Activated CD8-positive, alpha-beta T cell treated with anti-CD3 and anti-CD28 coated beads, Interleukin-2, amount 10 ng/mL, durations not matched to agents 7 days and 5 days (primary cell): ENCODE data around the gene RERE. TPM values are rescaled to one million over a fixed set of nuclear protein-coding genes. Genes with fewer than 3 reads are reported as not detected.

ENCODE experiments used
- ATAC-seq: fragments of 150-1000 bp; cut with Tn5 transposase; one replicate; pipeline ENCODE4 v1.10.0; 2021; ENCODE audit warnings: moderate library complexity
- CTCF ChIA-PET: fragments of 350-600 bp; sonication (Branson Sonifier 250); formaldehyde crosslinking; loops from one replicate; lab custom pipeline; 2021; ENCODE audit warnings: antibody characterized with exemption; lab: Charles Lee
- POLR2A ChIA-PET: fragments of 350-600 bp; sonication (Branson Sonifier 250); formaldehyde crosslinking; loops from one replicate; lab custom pipeline; 2021; ENCODE audit warnings: antibody characterized with exemption; lab: Charles Lee
- DNase-seq: peaks from one replicate; pipeline ENCODE4 v3.0.0-alpha.2; 2020
- H3K27ac Mint-ChIP-seq: one replicate; pipeline ENCODE4 v1.8.0; 2021; ENCODE audit warnings: mild to moderate bottlenecking, mixed read lengths
- H3K27me3 Mint-ChIP-seq: one replicate; pipeline ENCODE4 v1.8.0; 2021; ENCODE audit warnings: low read depth, mixed read lengths
- H3K36me3 Mint-ChIP-seq: one replicate; pipeline ENCODE4 v1.8.0; 2021; ENCODE audit warnings: low read depth, mixed read lengths
- H3K4me1 Mint-ChIP-seq: one replicate; pipeline ENCODE4 v1.8.0; 2021; ENCODE audit warnings: low read depth, mixed read lengths
- H3K4me3 Mint-ChIP-seq: one replicate; pipeline ENCODE4 v1.8.0; 2021; ENCODE audit warnings: mild to moderate bottlenecking, mixed read lengths
- H3K9me3 Mint-ChIP-seq: one replicate; pipeline ENCODE4 v1.8.0; 2022; ENCODE audit warnings: mixed read lengths; ENCODE audit not compliant: insufficient read depth
- total RNA-seq, 2 experiments: library from RNA; stranded (reverse); gene quantifications; one replicate each; pipeline ENCODE4 v1.2.3, GENCODE V29; 2021

The RERE gene
- total RNA-seq, 2 experiments from 2014 or later = 37.4 to 44.7 TPM

DNA sequence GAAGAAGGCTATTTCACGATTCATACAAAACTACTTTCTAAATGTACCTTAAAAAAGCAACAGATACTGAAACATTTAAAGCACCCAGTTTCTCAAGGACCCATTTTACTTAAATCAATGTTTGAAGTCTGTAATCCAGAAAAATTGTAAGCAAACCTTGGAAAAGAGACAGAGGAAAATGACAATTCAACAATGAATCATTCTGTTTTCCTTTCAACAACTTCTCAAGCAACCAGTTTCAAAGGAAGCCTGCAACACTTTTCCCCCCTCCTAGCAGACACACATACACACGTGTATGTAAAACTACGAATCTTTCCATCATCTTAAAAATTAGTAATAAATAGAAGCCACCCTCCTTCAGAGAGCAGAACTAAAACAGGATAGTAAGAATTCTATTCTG is 1.2 kb downstream of the RERE start:
- Mint-ChIP-seq H3K36me3 (peaks cover 4% of the 10 kb centered on the region), H3K9me3 (no peaks in the 10 kb centered on the region), H3K27ac (peak overlapping the region; percentile 87), H3K4me1 (peaks cover 37% of the 10 kb centered on the region), H3K4me3 (peak overlapping the region; percentile 84), H3K27me3 (peaks cover 4% of the 10 kb centered on the region)
- ATAC-seq (no peak), DNase-seq (no peak)
- ChIA-PET POLR2A (interaction anchor here (2.1 kb wide), 1 partner anchor 113 kb away, joined by 8 read pairs; no protein-coding TSS in a partner anchor), CTCF (interaction anchor here (1.2 to 2.6 kb wide), 4 partner anchors 9 to 189 kb away, joined by 3 to 16 read pairs (median 6); no protein-coding TSS in a partner anchor)

DNA sequence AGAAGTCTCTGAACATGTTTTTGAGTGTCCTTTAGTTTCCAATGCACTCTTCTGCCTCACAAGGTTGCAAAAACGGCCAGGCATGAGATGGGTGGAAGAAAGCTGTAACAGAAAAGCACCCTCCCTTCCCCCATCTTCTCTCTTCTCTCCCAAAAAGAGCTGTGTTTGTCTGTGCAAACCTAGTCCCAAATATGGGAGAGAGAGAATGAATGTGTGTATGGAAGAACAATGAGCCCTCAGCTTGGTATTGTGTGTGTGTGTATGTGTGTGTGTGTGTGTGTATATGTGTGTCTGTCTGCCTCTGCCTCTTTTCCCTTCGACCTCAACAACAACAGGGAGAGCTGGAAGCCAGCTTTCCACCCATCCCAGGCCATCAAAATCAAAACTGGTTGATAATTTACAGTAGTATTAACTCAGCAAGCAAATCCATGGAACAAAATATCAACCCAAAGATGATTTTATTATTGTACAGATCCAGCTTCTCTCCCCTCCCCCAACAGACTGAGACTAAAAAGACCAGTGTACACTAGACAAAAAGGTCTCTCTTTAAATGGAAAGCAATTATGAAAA is 1.8 kb downstream of the RERE start:
- ChIA-PET CTCF (interaction anchor here (0.7 to 2.6 kb wide), 9 partner anchors 9 to 189 kb away, joined by 3 to 16 read pairs (median 3); no protein-coding TSS in a partner anchor), POLR2A (no interaction called here)
- Mint-ChIP-seq H3K4me1 (peaks cover 37% of the 10 kb centered on the region), H3K36me3 (peaks cover 4% of the 10 kb centered on the region), H3K9me3 (no peaks in the 10 kb centered on the region), H3K27ac (peak overlapping the region; percentile 87), H3K4me3 (peak overlapping the region; percentile 84), H3K27me3 (peaks cover 4% of the 10 kb centered on the region)
- no peak for ATAC-seq
- no peak for DNase-seq

DNA sequence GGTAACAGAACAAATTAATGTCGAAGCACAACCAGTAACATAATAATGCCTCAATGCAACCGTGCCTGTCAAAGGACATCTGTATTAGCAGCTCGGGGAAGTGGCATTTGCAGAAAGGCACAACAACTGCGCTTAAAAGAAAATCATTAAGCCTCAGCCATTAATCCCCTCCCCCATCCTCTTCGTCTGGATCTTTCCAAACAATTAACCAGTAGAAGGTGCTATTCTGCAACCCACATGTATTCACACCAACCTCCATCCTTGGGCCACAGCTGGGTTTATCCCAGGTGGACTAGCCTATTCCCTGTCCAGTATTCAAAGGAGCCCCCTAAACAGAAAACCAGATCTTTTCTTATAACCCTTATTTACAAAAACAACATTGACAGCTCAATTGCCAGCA is 2.6 kb downstream of the RERE start:
- H3K36me3 Mint-ChIP-seq = peaks cover 4% of the 10 kb centered on the region
- H3K27ac Mint-ChIP-seq = no peak overlapping the region
- CTCF ChIA-PET = interaction anchor here (1.3 to 2.6 kb wide), 6 partner anchors 8 to 190 kb away, joined by 3 to 16 read pairs (median 4); no protein-coding TSS in a partner anchor
- POLR2A ChIA-PET = no interaction called here
- H3K27me3 Mint-ChIP-seq = peaks cover 1% of the 10 kb centered on the region
- DNase-seq (no peak), ATAC-seq (no peak)
- peaks cover 37% of the 10 kb centered on the region for H3K4me1 Mint-ChIP-seq
- no peaks in the 10 kb centered on the region for H3K9me3 Mint-ChIP-seq
- no peak overlapping the region for H3K4me3 Mint-ChIP-seq

DNA sequence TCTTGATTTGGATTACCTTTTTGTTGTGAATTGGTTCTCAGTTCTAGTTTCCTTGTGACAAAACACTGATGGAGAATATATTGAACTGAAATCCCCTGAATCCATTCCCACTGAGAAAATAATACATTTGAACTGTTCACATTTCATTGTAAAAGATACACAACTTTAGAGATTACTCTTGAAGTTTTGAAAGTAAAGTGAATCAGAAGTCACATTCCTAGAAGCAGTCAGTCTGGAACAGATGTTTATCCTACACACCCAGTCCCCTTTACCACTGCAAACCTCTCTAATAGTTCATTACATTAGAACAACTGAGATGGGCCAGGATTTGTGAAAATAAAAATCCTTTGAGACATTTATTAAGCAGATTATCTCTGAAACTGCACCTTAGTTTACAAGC is 3.4 kb downstream of the RERE start:
- Mint-ChIP-seq H3K4me3 (no peak overlapping the region), H3K36me3 (peaks cover 4% of the 10 kb centered on the region), H3K27me3 (no peaks in the 10 kb centered on the region), H3K4me1 (peaks cover 37% of the 10 kb centered on the region), H3K27ac (no peak overlapping the region), H3K9me3 (no peaks in the 10 kb centered on the region)
- ChIA-PET POLR2A (no interaction called here), CTCF (no interaction called here)
- ATAC-seq (no peak), DNase-seq (no peak)

DNA sequence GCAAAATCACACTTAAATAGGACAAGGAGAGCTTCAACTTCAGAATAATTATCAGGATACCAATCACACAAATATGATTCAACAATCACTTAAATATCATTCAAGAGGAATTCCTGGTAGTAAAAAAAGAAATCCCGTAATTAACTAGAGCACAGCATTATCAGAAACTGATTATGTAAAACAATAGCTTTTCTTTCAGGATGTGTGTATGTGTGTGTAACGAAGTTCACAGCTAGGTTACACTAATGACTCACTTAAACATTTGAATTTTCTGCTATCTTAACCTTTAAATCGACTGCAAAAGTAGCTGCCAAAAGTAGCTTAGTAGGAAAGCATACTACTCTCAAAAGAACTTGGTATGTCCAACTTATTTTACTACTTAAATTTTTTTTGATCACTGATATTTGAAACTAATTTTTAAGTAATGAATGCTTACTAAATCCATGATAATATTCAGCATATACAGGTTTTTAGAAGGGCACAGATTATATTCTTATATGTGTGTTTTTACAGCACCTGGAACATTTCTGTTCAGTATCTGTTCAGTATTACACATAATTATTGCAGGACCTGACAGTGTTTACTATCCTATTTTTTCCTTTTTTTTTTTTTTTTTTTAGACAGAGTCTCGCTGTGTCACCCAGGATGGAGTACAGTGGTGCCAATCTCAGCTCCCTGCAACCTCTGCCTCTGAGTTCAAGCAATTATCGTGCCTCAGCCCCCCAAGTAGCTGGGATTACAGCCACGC is 4.2 kb downstream of the RERE start:
- ChIA-PET POLR2A (interaction anchor here (0.7 to 1.1 kb wide), 2 partner anchors 65 to 1271 kb away, joined by 3 read pairs; partner anchors contain the start of gene ENO1), CTCF (interaction anchor here (0.6 to 1.5 kb wide), 6 partner anchors 27 to 341 kb away, joined by 3 to 10 read pairs (median 4); no protein-coding TSS in a partner anchor)
- Mint-ChIP-seq H3K4me1 (peaks cover 33% of the 10 kb centered on the region), H3K36me3 (peaks cover 4% of the 10 kb centered on the region), H3K27me3 (no peaks in the 10 kb centered on the region), H3K4me3 (no peak overlapping the region), H3K9me3 (no peaks in the 10 kb centered on the region), H3K27ac (no peak overlapping the region)
- no peak for DNase-seq
- ATAC-seq = no peak

DNA sequence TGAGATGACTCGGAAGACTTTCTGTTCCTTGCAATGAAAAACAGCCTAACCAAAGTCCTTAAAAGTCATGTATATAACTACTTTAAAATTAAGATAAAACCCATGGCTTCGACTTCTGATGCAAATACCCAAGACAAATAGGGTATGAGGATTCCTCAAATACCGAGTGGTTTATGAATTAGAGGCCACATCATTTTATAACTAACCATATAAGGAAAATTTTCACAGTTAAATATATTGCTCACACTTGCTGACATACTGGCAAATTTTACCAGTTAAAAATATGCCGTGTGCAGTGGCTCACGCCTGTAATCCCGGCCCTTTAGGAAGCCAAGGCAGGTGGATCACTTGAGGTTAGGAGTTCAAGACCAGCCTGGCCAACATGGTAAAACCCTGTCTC is 5.4 kb downstream of the RERE start:
- ChIA-PET CTCF (interaction anchor here (1.3 to 1.5 kb wide), 4 partner anchors 36 to 250 kb away, joined by 4 to 10 read pairs (median 5); no protein-coding TSS in a partner anchor), POLR2A (no interaction called here)
- H3K4me1 Mint-ChIP-seq = peaks cover 32% of the 10 kb centered on the region
- no peak overlapping the region for H3K4me3 Mint-ChIP-seq
- no peak for DNase-seq
- peaks cover 4% of the 10 kb centered on the region for H3K36me3 Mint-ChIP-seq
- no peak overlapping the region for H3K27ac Mint-ChIP-seq
- no peaks in the 10 kb centered on the region for H3K27me3 Mint-ChIP-seq
- no peaks in the 10 kb centered on the region for H3K9me3 Mint-ChIP-seq
- no peak for ATAC-seq

DNA sequence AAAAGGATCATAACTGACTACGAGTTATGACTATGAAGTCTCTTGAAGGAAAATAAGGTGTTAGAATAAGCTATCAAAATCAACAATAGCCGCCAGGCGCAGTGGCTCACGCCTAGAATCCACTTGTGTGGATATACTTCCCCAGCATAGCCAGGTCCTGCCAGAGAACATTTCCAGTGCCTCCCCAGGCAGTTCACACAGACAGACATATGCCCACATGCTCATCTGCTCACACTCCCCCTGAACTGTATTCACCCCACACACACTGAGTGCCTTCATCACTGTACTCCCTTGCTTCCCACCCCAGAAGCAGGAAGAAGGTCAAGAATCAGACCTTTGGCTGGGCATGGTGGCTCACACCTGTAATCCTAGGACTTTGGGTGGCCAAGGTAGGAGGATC is 6.5 kb downstream of the RERE start:
- ChIA-PET POLR2A (no interaction called here), CTCF (interaction anchor here (1.0 to 1.5 kb wide), 2 partner anchors 38 to 194 kb away, joined by 3 to 6 read pairs; no protein-coding TSS in a partner anchor)
- H3K4me3 Mint-ChIP-seq = no peak overlapping the region
- no peak overlapping the region for H3K27ac Mint-ChIP-seq
- H3K9me3 Mint-ChIP-seq = no peaks in the 10 kb centered on the region
- no peak for DNase-seq
- H3K4me1 Mint-ChIP-seq = peaks cover 24% of the 10 kb centered on the region
- ATAC-seq = no peak
- H3K36me3 Mint-ChIP-seq = no peaks in the 10 kb centered on the region
- no peaks in the 10 kb centered on the region for H3K27me3 Mint-ChIP-seq

DNA sequence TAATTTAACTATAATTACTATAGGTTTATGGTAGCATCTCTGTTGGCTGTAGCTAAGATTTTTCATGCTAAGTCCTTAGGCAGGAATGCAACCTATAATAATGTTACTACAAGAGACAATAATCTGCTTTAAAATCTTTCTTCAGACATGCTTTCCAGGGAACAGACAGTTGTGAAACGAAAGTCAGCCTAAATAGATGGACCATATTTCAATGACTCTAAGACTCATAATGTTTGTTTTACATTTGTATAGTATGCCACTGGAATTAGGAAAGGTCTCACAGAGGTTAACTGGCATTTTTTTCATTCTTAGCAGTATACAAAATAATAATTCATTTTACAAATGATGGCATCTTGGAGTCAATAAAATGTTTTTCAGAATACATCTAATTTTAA is 8.1 kb downstream of the RERE start:
- H3K27ac Mint-ChIP-seq = no peak overlapping the region
- POLR2A ChIA-PET = no interaction called here
- no peaks in the 10 kb centered on the region for H3K9me3 Mint-ChIP-seq
- peaks cover 8% of the 10 kb centered on the region for H3K4me1 Mint-ChIP-seq
- no peak overlapping the region for H3K4me3 Mint-ChIP-seq
- no peaks in the 10 kb centered on the region for H3K27me3 Mint-ChIP-seq
- H3K36me3 Mint-ChIP-seq = no peaks in the 10 kb centered on the region
- no peak for DNase-seq
- CTCF ChIA-PET = interaction anchor here (1.9 kb wide), 1 partner anchor 196 kb away, joined by 4 read pairs; no protein-coding TSS in a partner anchor
- ATAC-seq = no peak

DNA sequence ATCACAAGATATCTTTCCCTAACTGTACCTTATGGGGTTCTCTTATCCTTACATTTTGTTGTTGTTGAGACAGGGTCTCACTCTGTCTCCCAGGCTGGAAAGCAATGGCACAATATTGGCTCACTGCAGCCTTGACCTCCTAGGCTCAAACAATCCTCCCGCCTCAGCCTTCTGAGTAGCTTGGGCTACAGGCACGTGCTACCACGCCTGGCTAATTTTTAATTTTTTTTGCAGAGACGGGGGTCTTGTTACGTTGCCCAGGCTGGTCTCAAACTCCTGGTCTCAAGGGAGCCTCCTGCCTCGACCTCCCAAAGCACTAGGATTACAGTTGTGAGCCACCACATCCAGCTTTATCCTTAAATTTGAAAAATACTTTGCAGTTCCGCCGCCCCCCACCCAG is 10.4 kb downstream of the RERE start:
- DNase-seq = no peak
- POLR2A ChIA-PET = no interaction called here
- Mint-ChIP-seq H3K4me1 (no peaks in the 10 kb centered on the region), H3K9me3 (no peaks in the 10 kb centered on the region), H3K27me3 (no peaks in the 10 kb centered on the region), H3K27ac (no peak overlapping the region), H3K4me3 (no peak overlapping the region), H3K36me3 (no peaks in the 10 kb centered on the region)
- CTCF ChIA-PET = interaction anchor here (1.3 kb wide), 1 partner anchor 8 kb away, joined by 3 read pairs; no protein-coding TSS in a partner anchor
- ATAC-seq = no peak

DNA sequence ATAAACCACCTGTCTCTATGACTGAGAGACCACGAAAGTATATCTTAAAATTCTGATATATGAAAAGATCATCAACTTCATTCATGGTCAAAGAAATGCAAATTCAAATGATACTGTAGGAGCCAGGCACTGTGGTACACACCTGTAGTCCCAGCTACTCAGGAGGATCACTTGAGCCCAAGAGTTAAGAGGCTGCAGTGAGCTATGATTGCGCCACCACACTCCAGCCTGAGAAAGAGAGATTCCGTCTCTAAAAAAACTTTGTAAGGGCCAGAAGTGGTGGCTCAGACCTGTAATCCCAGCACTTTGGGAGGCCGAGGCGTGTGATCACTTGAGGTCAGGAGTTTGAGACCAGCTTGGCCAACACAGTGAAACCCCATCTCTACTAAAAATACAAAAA is 17.0 kb downstream of the RERE start:
- no peak for ATAC-seq
- H3K27ac Mint-ChIP-seq = no peak overlapping the region
- no peak for DNase-seq
- no peaks in the 10 kb centered on the region for H3K4me1 Mint-ChIP-seq
- no peaks in the 10 kb centered on the region for H3K9me3 Mint-ChIP-seq
- POLR2A ChIA-PET = interaction anchor here (0.7 kb wide), 1 partner anchor 23 kb away, joined by 3 read pairs; no protein-coding TSS in a partner anchor
- no peak overlapping the region for H3K4me3 Mint-ChIP-seq
- H3K36me3 Mint-ChIP-seq = no peaks in the 10 kb centered on the region
- CTCF ChIA-PET = interaction anchor here (1.4 kb wide), 1 partner anchor 48 kb away, joined by 3 read pairs; no protein-coding TSS in a partner anchor
- no peaks in the 10 kb centered on the region for H3K27me3 Mint-ChIP-seq

DNA sequence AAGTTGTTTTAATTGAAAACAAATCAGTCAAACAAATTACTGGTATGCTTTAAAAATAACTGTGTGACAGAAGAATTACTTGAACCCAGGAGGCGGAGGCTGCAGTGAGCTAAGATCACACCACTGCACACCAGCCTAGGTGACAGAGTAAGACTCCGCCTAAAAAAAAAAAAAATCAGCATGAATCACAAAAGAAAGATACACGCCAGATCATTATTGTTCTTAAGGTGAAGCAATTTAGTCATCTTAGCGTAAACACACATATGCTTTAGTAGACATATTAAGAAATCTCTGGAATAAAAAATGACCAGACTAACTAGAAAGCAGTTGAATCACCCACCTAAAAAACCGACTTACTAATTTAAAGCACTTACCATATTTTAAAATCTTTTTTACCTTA is 20.2 kb downstream of the RERE start:
- DNase-seq (no peak), ATAC-seq (no peak)
- Mint-ChIP-seq H3K27ac (no peak overlapping the region), H3K4me1 (no peaks in the 10 kb centered on the region), H3K27me3 (no peaks in the 10 kb centered on the region), H3K4me3 (no peak overlapping the region), H3K36me3 (no peaks in the 10 kb centered on the region), H3K9me3 (no peaks in the 10 kb centered on the region)
- CTCF ChIA-PET = no interaction called here
- POLR2A ChIA-PET = no interaction called here

DNA sequence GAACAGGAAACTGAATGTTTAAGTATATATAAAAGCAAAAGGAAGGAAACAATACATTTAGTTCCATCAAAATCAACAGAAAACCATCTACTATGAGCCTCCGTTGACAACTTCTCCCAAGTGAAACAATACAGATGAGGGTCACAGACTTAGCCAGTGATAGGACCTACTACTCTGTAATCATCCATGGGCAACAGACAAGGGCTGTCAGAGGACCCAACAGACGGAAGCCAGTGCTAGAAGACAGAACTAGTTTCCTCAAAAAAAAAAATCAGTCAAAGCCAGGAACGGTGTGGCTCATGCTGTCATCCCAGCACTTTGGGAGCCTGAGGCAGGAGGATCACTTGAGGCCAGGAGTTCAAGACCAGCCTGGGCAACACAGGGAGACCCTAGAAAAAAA is 20.6 kb downstream of the RERE start:
- POLR2A ChIA-PET = no interaction called here
- no peaks in the 10 kb centered on the region for H3K4me1 Mint-ChIP-seq
- DNase-seq (peak; percentile 4), ATAC-seq (no peak)
- H3K4me3 Mint-ChIP-seq = no peak overlapping the region
- no peaks in the 10 kb centered on the region for H3K9me3 Mint-ChIP-seq
- no peaks in the 10 kb centered on the region for H3K27me3 Mint-ChIP-seq
- no peak overlapping the region for H3K27ac Mint-ChIP-seq
- CTCF ChIA-PET = no interaction called here
- H3K36me3 Mint-ChIP-seq = no peaks in the 10 kb centered on the region
